ENCODE results near the gene ATG7.

DNA sequence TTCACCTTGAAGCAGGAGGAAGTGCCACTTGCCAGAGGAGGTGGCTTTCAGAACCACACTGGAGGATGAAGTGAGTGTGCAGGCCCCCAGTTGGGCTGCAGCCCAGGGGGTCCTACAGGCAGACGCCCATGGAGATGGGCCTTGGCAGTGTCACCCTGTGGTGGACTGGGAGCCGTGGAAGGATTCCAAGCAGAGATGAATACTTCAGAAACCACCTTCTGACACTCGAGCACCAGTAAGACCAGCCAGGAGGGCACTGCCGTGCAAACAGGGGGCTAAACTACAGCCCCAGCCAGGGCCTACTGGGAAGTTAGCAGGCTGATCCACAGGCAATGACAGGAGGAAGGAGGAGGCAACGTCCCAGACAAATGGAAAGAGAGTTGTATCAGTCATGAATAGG, 316.1 kb downstream of the ATG7 start:
- TF ChIP-seq, protein P1, sequence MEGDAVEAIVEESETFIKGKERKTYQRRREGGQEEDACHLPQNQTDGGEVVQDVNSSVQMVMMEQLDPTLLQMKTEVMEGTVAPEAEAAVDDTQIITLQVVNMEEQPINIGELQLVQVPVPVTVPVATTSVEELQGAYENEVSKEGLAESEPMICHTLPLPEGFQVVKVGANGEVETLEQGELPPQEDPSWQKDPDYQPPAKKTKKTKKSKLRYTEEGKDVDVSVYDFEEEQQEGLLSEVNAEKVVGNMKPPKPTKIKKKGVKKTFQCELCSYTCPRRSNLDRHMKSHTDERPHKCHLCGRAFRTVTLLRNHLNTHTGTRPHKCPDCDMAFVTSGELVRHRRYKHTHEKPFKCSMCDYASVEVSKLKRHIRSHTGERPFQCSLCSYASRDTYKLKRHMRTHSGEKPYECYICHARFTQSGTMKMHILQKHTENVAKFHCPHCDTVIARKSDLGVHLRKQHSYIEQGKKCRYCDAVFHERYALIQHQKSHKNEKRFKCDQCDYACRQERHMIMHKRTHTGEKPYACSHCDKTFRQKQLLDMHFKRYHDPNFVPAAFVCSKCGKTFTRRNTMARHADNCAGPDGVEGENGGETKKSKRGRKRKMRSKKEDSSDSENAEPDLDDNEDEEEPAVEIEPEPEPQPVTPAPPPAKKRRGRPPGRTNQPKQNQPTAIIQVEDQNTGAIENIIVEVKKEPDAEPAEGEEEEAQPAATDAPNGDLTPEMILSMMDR (optimal IDR thresholded peaks at IDR 0.05 in 1 of 3, IDR thresholded peaks at IDR 0.05 in 1 of 3, conservative IDR thresholded peaks at IDR 0.05 in 1 of 3; ENCODE audit: extremely low read depth in 1 of 3, insufficient read depth in 2 of 3, low read length in 3 of 3): no peak
- no peak for TF ChIP-seq EZH2 (IDR thresholded peaks at IDR 0.05; ENCODE audit: low read length)

All from keratinocyte (primary cell).